Transverse colon (tissue), 4 donors: ENCODE results near the gene ARAP2. TPM values are rescaled to one million over a fixed set of nuclear protein-coding genes. Genes with fewer than 3 reads are reported as not detected.

Experiments
- DNase-seq: peaks from one replicate; pipeline ENCODE4 v3.0.0-alpha.2; 2019
- H3K27ac ChIP-seq, 4 donors: fragments of 200-600 bp; sonication (generic); 2 replicates each; pipeline ENCODE4 v1.5.1; 2016 to 2018; ENCODE audit warnings: inconsistent platforms in 4 of 4
- H3K27me3 ChIP-seq: fragments of 200-600 bp; sonication (generic); 2 replicates; pipeline ENCODE4 v1.5.1; 2017; ENCODE audit warnings: inconsistent platforms
- H3K36me3 ChIP-seq, 4 donors: fragments of 200-600 bp; sonication (generic); 2 replicates each; pipeline ENCODE4 v1.5.1; 2017 to 2019; ENCODE audit warnings: inconsistent platforms in 4 of 4
- H3K4me1 ChIP-seq, 4 donors: fragments of 200-600 bp; sonication (generic); 2 replicates each; pipeline ENCODE4 v1.5.1; 2017 to 2020; ENCODE audit warnings: inconsistent platforms in 4 of 4
- H3K4me3 ChIP-seq, 4 donors: fragments of 200-600 bp; sonication (generic); 1 replicate in 1 of 4; 2 replicates in 3 of 4; pipeline versions ENCODE4 v1.5.1 to v1.6.1; 2017 to 2019; ENCODE audit warnings: inconsistent platforms in 4 of 4
- H3K9me3 ChIP-seq, 2 donors: fragments of 200-600 bp; sonication (generic); 2 replicates each; pipeline ENCODE4 v1.5.1; 2017 to 2019; ENCODE audit warnings: inconsistent platforms in 2 of 2
- CTCF ChIP-seq, 5 experiments: fragments of 200-600 bp in 3 of 5; fragments of 450-650 bp in 2 of 5; sonication (generic) in 3 of 5; IDR thresholded peaks; 1 replicate in 2 of 5; 2 replicates in 3 of 5; pipeline ENCODE4 v1.5.1; 2016 to 2017; ENCODE audit warnings: antibody characterized with exemption in 5 of 5, inconsistent platforms in 3 of 5, mild to moderate bottlenecking in 2 of 5, moderate library complexity in 1 of 5
- EP300 ChIP-seq: sonication (generic); formaldehyde crosslinking; IDR thresholded peaks from one replicate; pipeline ENCODE4 v1.6.1; 2017; ENCODE audit warnings: antibody characterized with exemption, low read depth
- POLR2A ChIP-seq: fragments of 450-650 bp; IDR thresholded peaks from one replicate; pipeline ENCODE4 v1.6.1; 2016; ENCODE audit warnings: antibody characterized with exemption, mild to moderate bottlenecking, moderate library complexity
- POLR2AphosphoS5 ChIP-seq, 3 donors: sonication (generic); formaldehyde crosslinking; IDR thresholded peaks; one replicate each; pipeline ENCODE4 v1.6.1; 2016; ENCODE audit warnings: antibody characterized with exemption in 3 of 3
- WGBS, 2 donors: methylation state at CpG; one replicate each; pipeline ENCODE4 v1.1.5; 2018; ENCODE audit warnings: low coverage in 1 of 2; 5-methylcytosine and 5-hydroxymethylcytosine counted together
- in situ Hi-C, 4 donors: fragments of 200-750 bp; cut with MboI; loops; one replicate each; pipeline versions ENCODE4 v1.15.0 to v1.15.1; 2017; ENCODE audit warnings: low sequenced_read_pairs in 3 of 4, low pct_ligation_motif_present in 1 of 4, low pct_unique_long_range_greater_than_20kb in 1 of 4
- intact Hi-C: fragments of 100-400 bp; cut with DNase I; formaldehyde crosslinking; loops from one replicate; pipeline ENCODE4 v1.15.1; 2023; ENCODE audit warnings: low total_unique reads
- total RNA-seq, 4 donors: library from RNA; depleted of rRNA; stranded (reverse); fragments of >200 nt; gene quantifications; one replicate each; pipeline ENCODE4 v1.1.0, GENCODE V29; 2016

The ARAP2 gene
- total RNA-seq = 100 to 1,000 TPM in 1 of 4 donors, 10 to 100 TPM in 3; 42.3 to 108 (median 50.3) TPM

GRCh38 chr4:36244257-36245082, at the start of gene ARAP2:
TSS of gene ARAP2 (minus strand) at chr4:36244514. CDS start at chr4:36229486, 15,028 bp downstream.
- Histone ChIP-seq H3K9me3 (no peaks in the 10 kb centered on the region), H3K36me3 (no peaks in the 10 kb centered on the region), H3K4me3 (peak within 1 kb of the TSS; percentile 69 to 99 (median 82)), H3K27ac (peak within 1 kb of the TSS; percentile 88 to 98 (median 94)), H3K4me1 (peaks cover 0 to 22% (median 6%) of the 10 kb centered on the region in 4 donors), H3K27me3 (no peaks in the 10 kb centered on the region)
- intact Hi-C loops (no loop called here), in situ Hi-C loops (no loop called here)
- peak; percentile 67 for DNase-seq
- 3 to 19% methylated on average over 7 to 50 of the region's 81 CpGs for WGBS, 2 donors
- peak; percentile 27 for TF ChIP-seq POLR2A
- TF ChIP-seq EP300 = no peak
- peak in 1 of 3 donors; percentile 47 for TF ChIP-seq POLR2AphosphoS5 (IDR thresholded peaks at IDR 0.05)
- peak in 1 of 5 experiments; percentile 4 for TF ChIP-seq CTCF (IDR thresholded peaks at IDR 0.05)

- Histone ChIP-seq H3K9me3 (no peaks in the 10 kb centered on the region), H3K4me3 (no peak overlapping the region), H3K4me1 (peaks cover 0 to 9% (median 0%) of the 10 kb centered on the region in 4 donors), H3K27me3 (no peaks in the 10 kb centered on the region), H3K27ac (no peak overlapping the region), H3K36me3 (no peaks in the 10 kb centered on the region)
- DNase-seq = no peak
- intact Hi-C loops = no loop called here
- TF ChIP-seq EP300 = no peak
- no peak for TF ChIP-seq CTCF (IDR thresholded peaks at IDR 0.05)
- no peak for TF ChIP-seq POLR2A
- no peak for TF ChIP-seq POLR2AphosphoS5 (IDR thresholded peaks at IDR 0.05)
- in situ Hi-C loops = no loop called here
- 75 to 79% methylated on average over 7 of the region's 7 CpGs for WGBS, 2 donors
Observed at GRCh38 chr4:36292556-36293188, 48.4 kb upstream of the ARAP2 start.

GRCh38 chr4:36290641-36291040, 46.3 kb upstream of the ARAP2 start:
- TF ChIP-seq CTCF (IDR thresholded peaks at IDR 0.05) (no peak), EP300 (no peak), POLR2A (no peak), POLR2AphosphoS5 (IDR thresholded peaks at IDR 0.05) (no peak)
- H3K9me3 ChIP-seq = no peaks in the 10 kb centered on the region
- peak; percentile 30 for DNase-seq
- no peaks in the 10 kb centered on the region for H3K36me3 ChIP-seq
- H3K27ac ChIP-seq = peak overlapping the region in 1 of 4 donors; percentile 7
- H3K27me3 ChIP-seq = no peaks in the 10 kb centered on the region
- H3K4me1 ChIP-seq = peaks cover 0 to 9% (median 3%) of the 10 kb centered on the region in 4 donors
- WGBS, 2 donors = 41 to 45% methylated on average over 2 of the region's 2 CpGs
- intact Hi-C loops (no loop called here), in situ Hi-C loops (no loop called here)
- H3K4me3 ChIP-seq = no peak overlapping the region

- intact Hi-C loops (no loop called here), in situ Hi-C loops (no loop called here)
- Histone ChIP-seq H3K36me3 (no peaks in the 10 kb centered on the region), H3K27ac (no peak overlapping the region), H3K4me3 (no peak overlapping the region), H3K4me1 (peaks cover 0 to 9% (median 3%) of the 10 kb centered on the region in 4 donors), H3K9me3 (no peaks in the 10 kb centered on the region), H3K27me3 (no peaks in the 10 kb centered on the region)
- 52 to 56% methylated on average over 2 of the region's 2 CpGs for WGBS, 2 donors
- DNase-seq = no peak
- TF ChIP-seq CTCF (IDR thresholded peaks at IDR 0.05) (no peak), POLR2AphosphoS5 (IDR thresholded peaks at IDR 0.05) (no peak)
Observed at GRCh38 chr4:36288731-36289426, 44.6 kb upstream of the ARAP2 start.
